Activated naive CD4-positive, alpha-beta T cell treated with anti-CD3 and anti-CD28 coated beads, Interleukin-2, amount 50 U/mL, for 24 hours (primary cell): ENCODE measurements around the gene LCE4A.

ENCODE experiments used
- H3K27ac Mint-ChIP-seq: one replicate; pipeline ENCODE4 v1.8.0; 2021; ENCODE audit warnings: mild to moderate bottlenecking, mixed read lengths
- H3K27me3 Mint-ChIP-seq: one replicate; pipeline ENCODE4 v1.8.0; 2021; ENCODE audit warnings: mixed read lengths
- H3K36me3 Mint-ChIP-seq: one replicate; pipeline ENCODE4 v1.8.0; 2021; ENCODE audit warnings: mixed read lengths
- H3K4me1 Mint-ChIP-seq: one replicate; pipeline ENCODE4 v1.8.0; 2021; ENCODE audit warnings: mixed read lengths
- H3K4me3 Mint-ChIP-seq: one replicate; pipeline ENCODE4 v1.8.0; 2021; ENCODE audit warnings: mild to moderate bottlenecking, mixed read lengths
- H3K9me3 Mint-ChIP-seq: one replicate; pipeline ENCODE4 v1.8.0; 2021; ENCODE audit warnings: mixed read lengths

LCE4A gene

GRCh38 chr1:152735648-152736047 is 27.7 kb downstream of the LCE4A start:
- Mint-ChIP-seq H3K4me3 (no peak overlapping the region), H3K36me3 (no peaks in the 10 kb centered on the region), H3K27ac (no peak overlapping the region), H3K9me3 (no peaks in the 10 kb centered on the region), H3K4me1 (no peaks in the 10 kb centered on the region), H3K27me3 (peaks cover 23% of the 10 kb centered on the region)

GRCh38 chr1:152737997-152738396 is 30.0 kb downstream of the LCE4A start:
- H3K36me3 Mint-ChIP-seq: no peaks in the 10 kb centered on the region
- no peaks in the 10 kb centered on the region for H3K4me1 Mint-ChIP-seq
- H3K9me3 Mint-ChIP-seq: no peaks in the 10 kb centered on the region
- H3K27me3 Mint-ChIP-seq: peaks cover 22% of the 10 kb centered on the region
- H3K4me3 Mint-ChIP-seq: no peak overlapping the region
- H3K27ac Mint-ChIP-seq: no peak overlapping the region

- H3K4me1 Mint-ChIP-seq: no peaks in the 10 kb centered on the region
- H3K27me3 Mint-ChIP-seq: peaks cover 32% of the 10 kb centered on the region
- no peak overlapping the region for H3K27ac Mint-ChIP-seq
- H3K9me3 Mint-ChIP-seq: no peaks in the 10 kb centered on the region
- H3K36me3 Mint-ChIP-seq: no peaks in the 10 kb centered on the region
- H3K4me3 Mint-ChIP-seq: no peak overlapping the region
These were observed 31.9 kb downstream of the LCE4A start for GRCh38 chr1:152739841-152740240.

GRCh38 chr1:152741656-152742055 is 33.7 kb downstream of the LCE4A start:
- no peak overlapping the region for H3K4me3 Mint-ChIP-seq
- H3K36me3 Mint-ChIP-seq: no peaks in the 10 kb centered on the region
- H3K27ac Mint-ChIP-seq: no peak overlapping the region
- H3K9me3 Mint-ChIP-seq: no peaks in the 10 kb centered on the region
- peaks cover 23% of the 10 kb centered on the region for H3K27me3 Mint-ChIP-seq
- H3K4me1 Mint-ChIP-seq: no peaks in the 10 kb centered on the region

- H3K4me1 Mint-ChIP-seq: no peaks in the 10 kb centered on the region
- H3K27ac Mint-ChIP-seq: no peak overlapping the region
- no peaks in the 10 kb centered on the region for H3K36me3 Mint-ChIP-seq
- no peaks in the 10 kb centered on the region for H3K9me3 Mint-ChIP-seq
- H3K27me3 Mint-ChIP-seq: peaks cover 28% of the 10 kb centered on the region
- no peak overlapping the region for H3K4me3 Mint-ChIP-seq
These were observed 35.6 kb downstream of the LCE4A start for GRCh38 chr1:152743371-152744145.

- Mint-ChIP-seq H3K27me3 (peaks cover 25% of the 10 kb centered on the region), H3K27ac (no peak overlapping the region), H3K36me3 (no peaks in the 10 kb centered on the region), H3K4me1 (no peaks in the 10 kb centered on the region), H3K4me3 (no peak overlapping the region), H3K9me3 (no peaks in the 10 kb centered on the region)
These were observed 37.3 kb downstream of the LCE4A start for GRCh38 chr1:152745289-152745704.

GRCh38 chr1:152745765-152746444 is 37.9 kb downstream of the LCE4A start:
- Mint-ChIP-seq H3K4me1 (no peaks in the 10 kb centered on the region), H3K9me3 (no peaks in the 10 kb centered on the region), H3K4me3 (no peak overlapping the region), H3K27me3 (peaks cover 28% of the 10 kb centered on the region), H3K27ac (no peak overlapping the region), H3K36me3 (no peaks in the 10 kb centered on the region)

GRCh38 chr1:152747831-152748230 is 39.9 kb downstream of the LCE4A start:
- no peaks in the 10 kb centered on the region for H3K9me3 Mint-ChIP-seq
- H3K4me1 Mint-ChIP-seq: no peaks in the 10 kb centered on the region
- H3K4me3 Mint-ChIP-seq: no peak overlapping the region
- H3K27me3 Mint-ChIP-seq: peaks cover 26% of the 10 kb centered on the region
- H3K36me3 Mint-ChIP-seq: no peaks in the 10 kb centered on the region
- no peak overlapping the region for H3K27ac Mint-ChIP-seq

- Mint-ChIP-seq H3K4me3 (no peak overlapping the region), H3K27me3 (peaks cover 21% of the 10 kb centered on the region), H3K36me3 (no peaks in the 10 kb centered on the region), H3K9me3 (no peaks in the 10 kb centered on the region), H3K4me1 (no peaks in the 10 kb centered on the region), H3K27ac (no peak overlapping the region)
These were observed 44.3 kb downstream of the LCE4A start for GRCh38 chr1:152752225-152752624.

GRCh38 chr1:152753586-152753985 is 45.6 kb downstream of the LCE4A start:
- H3K4me3 Mint-ChIP-seq: no peak overlapping the region
- H3K36me3 Mint-ChIP-seq: no peaks in the 10 kb centered on the region
- H3K4me1 Mint-ChIP-seq: no peaks in the 10 kb centered on the region
- H3K27ac Mint-ChIP-seq: no peak overlapping the region
- peaks cover 14% of the 10 kb centered on the region for H3K27me3 Mint-ChIP-seq
- no peaks in the 10 kb centered on the region for H3K9me3 Mint-ChIP-seq

- no peak overlapping the region for H3K27ac Mint-ChIP-seq
- H3K9me3 Mint-ChIP-seq: no peaks in the 10 kb centered on the region
- no peak overlapping the region for H3K4me3 Mint-ChIP-seq
- no peaks in the 10 kb centered on the region for H3K36me3 Mint-ChIP-seq
- H3K4me1 Mint-ChIP-seq: no peaks in the 10 kb centered on the region
- peaks cover 8% of the 10 kb centered on the region for H3K27me3 Mint-ChIP-seq
These were observed 48.9 kb downstream of the LCE4A start for GRCh38 chr1:152756872-152757271.

- H3K4me3 Mint-ChIP-seq: no peak within 1 kb of the TSS
- H3K27me3 Mint-ChIP-seq: peaks cover 9% of the 10 kb centered on the region
- no peaks in the 10 kb centered on the region for H3K9me3 Mint-ChIP-seq
- no peaks in the 10 kb centered on the region for H3K4me1 Mint-ChIP-seq
- no peaks in the 10 kb centered on the region for H3K36me3 Mint-ChIP-seq
- H3K27ac Mint-ChIP-seq: no peak within 1 kb of the TSS
These were observed 49.8 kb downstream of the LCE4A start, which contains the start of gene KPRP for GRCh38 chr1:152757747-152758146. Gene KPRP (plus strand): TSS chr1:152758025. CDS start chr1:152759589, 1,564 bp downstream.

GRCh38 chr1:152758636-152759035 is 50.7 kb downstream of the LCE4A start:
- Mint-ChIP-seq H3K4me3 (no peak overlapping the region), H3K27me3 (peaks cover 9% of the 10 kb centered on the region), H3K4me1 (no peaks in the 10 kb centered on the region), H3K36me3 (no peaks in the 10 kb centered on the region), H3K9me3 (no peaks in the 10 kb centered on the region), H3K27ac (no peak overlapping the region)
